Kasumi-1 (cell line): ENCODE results near the gene CGN.

Experiments used
- DNase-seq, 2 experiments: peaks; one replicate each; lab custom pipeline; 2025; lab: John Stamatoyannopoulos, UW

CGN gene

GRCh38 chr1:151510957-151511635, at the start of gene CGN:
Gene CGN, plus strand, starts transcription at chr1:151511387. Its CDS starts 7,133 bp downstream, at chr1:151518520.
- peak; percentile 73 to 77 for DNase-seq

- peak in 1 of 2 experiments; percentile 32 for DNase-seq
Observed at GRCh38 chr1:151461694-151462093, 49.5 kb upstream of the CGN start.

- DNase-seq, result no peak
Observed at GRCh38 chr1:151465026-151465425, 46.2 kb upstream of the CGN start.

- DNase-seq, result no peak
Observed at GRCh38 chr1:151472856-151473731, 38.1 kb upstream of the CGN start.

GRCh38 chr1:151474745-151475144, 36.4 kb upstream of the CGN start:
- no peak for DNase-seq

- DNase-seq, result no peak
Observed at GRCh38 chr1:151475175-151475574, 36.0 kb upstream of the CGN start.

- DNase-seq, result no peak
Observed at GRCh38 chr1:151476083-151476482, 35.1 kb upstream of the CGN start.

GRCh38 chr1:151477066-151477465, 34.1 kb upstream of the CGN start:
- no peak for DNase-seq

- no peak for DNase-seq
Observed at GRCh38 chr1:151478140-151478812, 32.9 kb upstream of the CGN start.

- DNase-seq, result no peak
Observed at GRCh38 chr1:151478923-151479322, 32.3 kb upstream of the CGN start.

GRCh38 chr1:151479462-151479861, 31.7 kb upstream of the CGN start:
- no peak for DNase-seq

GRCh38 chr1:151482017-151482416, 29.2 kb upstream of the CGN start:
- no peak for DNase-seq

GRCh38 chr1:151485685-151486255, 25.4 kb upstream of the CGN start:
- DNase-seq, result no peak

- no peak for DNase-seq
Observed at GRCh38 chr1:151486557-151486956, 24.6 kb upstream of the CGN start.

- DNase-seq, result no peak
Observed at GRCh38 chr1:151491641-151492040, 19.5 kb upstream of the CGN start.

GRCh38 chr1:151492120-151492519, 19.1 kb upstream of the CGN start:
- no peak for DNase-seq

GRCh38 chr1:151493042-151493441, 18.1 kb upstream of the CGN start:
- no peak for DNase-seq

- no peak for DNase-seq
Observed at GRCh38 chr1:151494741-151495281, 16.4 kb upstream of the CGN start.

- DNase-seq, result no peak
Observed at GRCh38 chr1:151495316-151495715, 15.9 kb upstream of the CGN start.

- DNase-seq, result no peak
Observed at GRCh38 chr1:151499365-151499764, 11.8 kb upstream of the CGN start.

- no peak for DNase-seq
Observed at GRCh38 chr1:151499930-151500329, 11.3 kb upstream of the CGN start.

GRCh38 chr1:151501474-151501873, 9.7 kb upstream of the CGN start:
- DNase-seq, result no peak
